GM18951 (cell line): ENCODE measurements around the gene TSR3.

Experiments
- POLR2A ChIP-seq: IDR thresholded peaks from 4 replicates; pipeline ENCODE4 v1.6.1; 2011; ENCODE audit warnings: mild to moderate bottlenecking; ENCODE audit not compliant: insufficient read length, insufficient read depth; ENCODE audit errors: extremely low read depth
- in situ Hi-C: fragments of 300-500 bp; cut with MboI; formaldehyde crosslinking; loops from one replicate; pipeline ENCODE4 v1.12.0; 2022; ENCODE audit warnings: low sequenced_read_pairs, mixed read lengths, inconsistent platforms; ENCODE audit not compliant: unreplicated experiment

Gene TSR3

GRCh38 chr16:1355591-1355990 is 3.9 kb upstream of the TSR3 start:
- in situ Hi-C loops: no loop called here
- no peak for TF ChIP-seq POLR2A

- no peak for TF ChIP-seq POLR2A
- in situ Hi-C loops: no loop called here
Observed at GRCh38 chr16:1354815-1355540, 3.3 kb upstream of the TSR3 start.

GRCh38 chr16:1351215-1351581 is 480 bp downstream of the TSR3 start:
- in situ Hi-C loops: no loop called here
- no peak for TF ChIP-seq POLR2A

GRCh38 chr16:1350691-1351090 is 987 bp downstream of the TSR3 start:
- in situ Hi-C loops: no loop called here
- TF ChIP-seq POLR2A: no peak

GRCh38 chr16:1349951-1350350 is 1.7 kb downstream of the TSR3 start:
- in situ Hi-C loops: no loop called here
- no peak for TF ChIP-seq POLR2A

GRCh38 chr16:1349351-1349750 is 2.3 kb downstream of the TSR3 start:
- TF ChIP-seq POLR2A: no peak
- in situ Hi-C loops: no loop called here

- no peak for TF ChIP-seq POLR2A
- in situ Hi-C loops: no loop called here
Observed at GRCh38 chr16:1348926-1349325, 2.8 kb downstream of the TSR3 start.

- in situ Hi-C loops: no loop called here
- no peak for TF ChIP-seq POLR2A
Observed at GRCh38 chr16:1348441-1348840, 3.2 kb downstream of the TSR3 start.

- TF ChIP-seq POLR2A: no peak
- in situ Hi-C loops: no loop called here
Observed at GRCh38 chr16:1347962-1348361, 3.7 kb downstream of the TSR3 start.

- TF ChIP-seq POLR2A: no peak
- in situ Hi-C loops: no loop called here
Observed at GRCh38 chr16:1347286-1347855, 4.3 kb downstream of the TSR3 start.

- in situ Hi-C loops: no loop called here
- no peak for TF ChIP-seq POLR2A
Observed at GRCh38 chr16:1346422-1347285, 5.0 kb downstream of the TSR3 start.

GRCh38 chr16:1345651-1346421 is 5.8 kb downstream of the TSR3 start:
- in situ Hi-C loops: no loop called here
- TF ChIP-seq POLR2A: peak; percentile 18

- in situ Hi-C loops: no loop called here
- TF ChIP-seq POLR2A: no peak
Observed at GRCh38 chr16:1345087-1345486, 6.6 kb downstream of the TSR3 start.
